Heart right ventricle (tissue), 16 donors: Measurements from ENCODE around the gene UBE2D2. TPM values are rescaled to one million over a fixed set of nuclear protein-coding genes. Genes with fewer than 3 reads are reported as not detected.
"Not testable (repeated sequence)": the region's sequence is repeated elsewhere in the genome, so short reads cannot be mapped to it uniquely, and the experiment has no call there.

Experiments used
- ATAC-seq, 8 donors: fragments of 200-7000 bp; cut with Tn5 transposase; one replicate each; pipeline ENCODE4 v1.9.1; 2020; ENCODE audit warnings: mild to moderate bottlenecking in 8 of 8, moderate library complexity in 8 of 8, moderate number of reproducible peaks in 1 of 8
- DNase-seq, 2 donors: peaks; one replicate each; pipeline ENCODE4 v3.0.0-alpha.2; 2020
- H3K27ac ChIP-seq, 10 donors: fragments of 200-600 bp; sonication (generic) in 2 of 10; one replicate each; pipeline versions ENCODE4 v1.5.0 to v1.8.0; 2020 to 2022; ENCODE audit warnings: mild to moderate bottlenecking in 3 of 10
- H3K27me3 ChIP-seq, 7 donors: fragments of 200-600 bp; one replicate each; pipeline ENCODE4 v1.8.0; 2021 to 2022; ENCODE audit warnings: mild to moderate bottlenecking in 2 of 7
- H3K36me3 ChIP-seq, 9 donors: fragments of 200-600 bp; sonication (generic) in 1 of 9; one replicate each; pipeline versions ENCODE4 v1.5.0 to v1.8.0; 2020 to 2022; ENCODE audit warnings: mild to moderate bottlenecking in 2 of 9
- H3K4me1 ChIP-seq, 9 donors: fragments of 200-600 bp; sonication (generic) in 1 of 9; one replicate each; pipeline versions ENCODE4 v1.5.0 to v1.8.0; 2020 to 2022; ENCODE audit warnings: mild to moderate bottlenecking in 4 of 9
- H3K4me3 ChIP-seq, 10 donors: fragments of 200-600 bp; sonication (generic) in 2 of 10; one replicate each; pipeline versions ENCODE4 v1.5.0 to v1.8.0; 2020 to 2022; ENCODE audit warnings: mild to moderate bottlenecking in 7 of 10, moderate library complexity in 2 of 10
- H3K9me3 ChIP-seq, 11 donors: fragments of 200-600 bp in 10 of 11; sonication (generic) in 2 of 11; one replicate each; pipeline versions ENCODE4 v1.5.0 to v1.8.0; 2013 to 2022; ENCODE audit warnings: mild to moderate bottlenecking in 2 of 11, control low read depth in 1 of 11, moderate library complexity in 1 of 11
- CTCF ChIP-seq, 9 donors: fragments of 200-600 bp; sonication (generic) in 2 of 9; IDR thresholded peaks; one replicate each; pipeline versions ENCODE4 v1.5.0 to v1.8.0; 2021 to 2022; ENCODE audit warnings: antibody characterized with exemption in 9 of 9, mild to moderate bottlenecking in 5 of 9, moderate library complexity in 1 of 9
- WGBS, 2 donors: extraction: QIAGEN DNeasy Blood & Tissue Kit; methylation state at CpG; one replicate each; pipeline ENCODE4 v1.1.7; 2013; ENCODE audit warnings: inconsistent platforms in 1 of 2; 5-methylcytosine and 5-hydroxymethylcytosine counted together
- intact Hi-C, 10 donors: fragments of 100-400 bp; cut with DNase I; formaldehyde crosslinking; loops; one replicate each; pipeline versions ENCODE4 v1.11.1 to v1.14.2; 2022
- polyA plus RNA-seq, 2 donors: library from polyadenylated mRNA; stranded (reverse); fragments of 200-250 nt; gene quantifications; one replicate each; pipeline ENCODE4 v1.2.3, GENCODE V29; 2013
- total RNA-seq, 10 donors: library from RNA; stranded (reverse); fragmentation: NEBNext Ultra II Directional in 3 of 10; extraction: Animal tissue kit (Norgen Biotek cat#: 25700) in 3 of 10; gene quantifications; one replicate each; pipeline versions ENCODE4 v1.2.1 to v1.2.4, GENCODE V29; 2021 to 2023
- donor health status: Arrhythmogenic right ventricular cardiomyopathy.
- donor health status: ischemic (EF 13 %, LVEDD 7.1; RV severe dilation, severe dysfunction).
- donor health status: healthy with polysubstance abuse.
- donor health status: DM: no; HTN: yes; CAD: no.
- donor health status: DM: no; HTN: no; CAD: no.
- donor health status: ischemic (EF 25% LVEDD 6.9; RV normal size, moderate dysfunction).
- donor health status: ischemic (EF 25% LVEDD 5.7; RV mildly dilated, moderate dysfunction).
- donor health status: healthy.
- donor health status: DM: yes; HTN: yes; CAD: no.
- donor health status: Ischemic cardiomyopathy.
- donor health status: ischemic (EF 35%, LVEDD 5.7; RV mildly dilated, moderate dysfunction).
- donor health status: nonischemic (EF 11% LVEDD 7.7; RV severe dilation, severe dysfunction).
- donor health status: DM: yes; HTN: yes; CAD: no.
- donor health status: PGD.
- donor health status: ischemic (EF 29% LVEDD 5.4; RV normal size, mild dysfunction).
- donor health status: nonischemic (EF 23%, LVEDD 6.1; RV moderate dilation, normal function).

UBE2D2 gene
- total and polyA plus RNA-seq, 12 donors, result 59.3 to 162 (median 139) TPM

GRCh38 chr5:139592289-139592688 is 31.1 kb downstream of the UBE2D2 start:
- TF ChIP-seq CTCF (IDR thresholded peaks at IDR 0.05), result no peak
- Histone ChIP-seq H3K36me3 (peaks cover 0 to 17% (median 0%) of the 10 kb centered on the region in 9 donors), H3K27ac (no peak overlapping the region), H3K27me3 (no peaks in the 10 kb centered on the region), H3K9me3 (no peaks in the 10 kb centered on the region), H3K4me1 (peaks cover 2 to 41% (median 31%) of the 10 kb centered on the region in 9 donors), H3K4me3 (no peak overlapping the region)
- WGBS, 2 donors, result 95 to 99% methylated on average over 3 of the region's 3 CpGs
- ATAC-seq (no peak), DNase-seq (no peak)
- intact Hi-C loops, result no loop called here

GRCh38 chr5:139593076-139593475 is 31.9 kb downstream of the UBE2D2 start:
- Histone ChIP-seq H3K27ac (peak overlapping the region in 1 of 10 donors; percentile 50), H3K4me1 (peaks cover 2 to 46% (median 30%) of the 10 kb centered on the region in 9 donors), H3K36me3 (peaks cover 0 to 13% (median 0%) of the 10 kb centered on the region in 9 donors)
- ATAC-seq, DNase-seq, H3K9me3 ChIP-seq, H3K27me3 ChIP-seq, H3K4me3 ChIP-seq, intact Hi-C loops: not testable (repeated sequence)
- 72 to 74% methylated on average over 8 of the region's 8 CpGs for WGBS, 2 donors

GRCh38 chr5:139593716-139594319 is 32.7 kb downstream of the UBE2D2 start:
- 32 to 39% methylated on average over 3 of the region's 3 CpGs for WGBS, 2 donors
- no peak overlapping the region for H3K4me3 ChIP-seq
- intact Hi-C loops, result no loop called here
- peaks cover 0 to 10% (median 0%) of the 10 kb centered on the region in 9 donors for H3K36me3 ChIP-seq
- peak overlapping the region in 3 of 10 donors; percentile 6 to 50 (median 11) for H3K27ac ChIP-seq
- TF ChIP-seq CTCF (IDR thresholded peaks at IDR 0.05), result no peak
- DNase-seq (no peak), ATAC-seq (peak in 1 of 8 donors; percentile 20)
- H3K4me1 ChIP-seq, result peaks cover 2 to 46% (median 22%) of the 10 kb centered on the region in 9 donors
- H3K27me3 ChIP-seq, result no peaks in the 10 kb centered on the region
- H3K9me3 ChIP-seq, result peaks cover 0 to 10% (median 0%) of the 10 kb centered on the region in 11 donors

GRCh38 chr5:139597134-139597533 is 36.0 kb downstream of the UBE2D2 start:
- intact Hi-C loops, result no loop called here
- Histone ChIP-seq H3K4me1 (peaks cover 2 to 54% (median 19%) of the 10 kb centered on the region in 9 donors), H3K9me3 (peaks cover 0 to 10% (median 0%) of the 10 kb centered on the region in 11 donors), H3K27me3 (no peaks in the 10 kb centered on the region), H3K27ac (peak overlapping the region in 2 of 10 donors; percentile 4 to 7), H3K4me3 (no peak overlapping the region), H3K36me3 (peaks cover 0 to 26% (median 10%) of the 10 kb centered on the region in 9 donors)
- TF ChIP-seq CTCF (IDR thresholded peaks at IDR 0.05), result no peak
- no peak for DNase-seq
- peak in 3 of 8 donors; percentile 20 to 39 (median 34) for ATAC-seq

GRCh38 chr5:139598601-139598965 is 37.4 kb downstream of the UBE2D2 start:
- H3K4me1 ChIP-seq, result peaks cover under 1 to 42% (median 14%) of the 10 kb centered on the region in 9 donors
- intact Hi-C loops, H3K4me3 ChIP-seq, DNase-seq, H3K27me3 ChIP-seq, ATAC-seq, H3K27ac ChIP-seq: not testable (repeated sequence)
- H3K9me3 ChIP-seq, result peaks cover 0 to 10% (median 0%) of the 10 kb centered on the region in 11 donors
- WGBS, 2 donors, result 97% methylated on average over 5 of the region's 5 CpGs
- peaks cover 0 to 38% (median 21%) of the 10 kb centered on the region in 9 donors for H3K36me3 ChIP-seq
